GM19438 (cell line): ENCODE measurements around the gene OR52N4.
"Not testable (repeated sequence)": the region's sequence is repeated elsewhere in the genome, so short reads cannot be mapped to it uniquely, and the experiment has no call there.

Experiments
- ATAC-seq: cut with Tn5 transposase; IDR thresholded peaks from one replicate; pipeline ENCODE4 v1.9.1; 2021; ENCODE audit warnings: low read depth; ENCODE audit not compliant: unreplicated experiment

The OR52N4 gene

DNA sequence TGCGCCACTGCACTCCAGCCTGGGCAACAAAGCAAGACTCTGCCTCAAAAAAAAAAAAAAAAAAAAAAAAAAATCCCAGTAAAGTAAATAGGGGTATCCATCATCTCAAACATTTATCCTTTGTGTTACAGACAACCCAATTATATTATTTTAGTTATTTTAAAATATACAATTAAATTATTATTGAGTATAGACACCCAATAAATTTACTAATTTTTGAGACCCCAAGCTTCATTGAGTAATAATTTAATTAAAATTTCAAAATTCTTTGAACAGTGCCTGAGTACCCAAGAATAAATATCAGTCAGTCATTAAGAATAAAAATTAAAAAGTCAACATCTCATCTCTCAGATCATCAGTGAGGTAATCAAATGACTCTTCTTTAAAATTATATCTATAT lies at the start of gene OR52N4:
OR52N4 (plus strand) TSS at position 301 of the 400 bp plus-strand sequence. CDS start 498 bp downstream, outside the sequence.
- ATAC-seq: no peak

DNA sequence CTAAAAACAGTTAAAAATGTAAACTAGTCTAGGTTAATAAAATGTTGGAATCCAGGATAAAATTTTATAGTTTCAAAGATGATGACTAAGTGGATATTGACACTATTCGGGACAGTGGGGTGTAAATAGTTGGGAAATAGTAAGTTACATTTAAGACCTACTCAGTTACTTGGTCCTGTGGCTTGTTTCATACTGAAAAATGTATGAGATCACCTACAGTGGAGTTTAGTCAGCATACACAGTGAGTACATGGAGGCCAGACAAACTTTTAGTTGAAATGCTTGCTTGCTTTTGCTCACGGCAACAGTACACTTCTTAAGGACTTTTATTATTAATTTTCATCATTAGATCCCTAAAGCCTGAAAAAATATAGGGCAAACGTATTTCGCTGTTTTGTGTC lies 48.4 kb upstream of the OR52N4 start:
- ATAC-seq: no peak

DNA sequence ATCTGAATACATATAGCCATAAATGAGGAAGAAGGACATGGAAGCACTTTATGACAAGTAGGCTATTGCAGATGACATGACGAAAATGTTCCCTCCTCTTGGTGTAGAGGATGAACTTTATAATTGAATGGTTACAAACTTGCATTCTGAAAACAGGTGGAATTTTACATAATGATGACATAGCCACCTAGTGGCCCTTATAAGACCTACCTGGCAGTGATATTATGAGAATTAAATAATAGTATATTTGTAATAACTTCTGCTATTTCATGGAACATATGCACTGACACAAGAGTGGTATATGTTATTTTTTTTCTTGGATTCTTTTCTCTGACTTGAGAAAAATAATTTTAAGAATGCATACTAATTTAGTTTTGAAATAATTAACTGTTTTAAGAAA lies 41.5 kb upstream of the OR52N4 start:
- no peak for ATAC-seq

DNA sequence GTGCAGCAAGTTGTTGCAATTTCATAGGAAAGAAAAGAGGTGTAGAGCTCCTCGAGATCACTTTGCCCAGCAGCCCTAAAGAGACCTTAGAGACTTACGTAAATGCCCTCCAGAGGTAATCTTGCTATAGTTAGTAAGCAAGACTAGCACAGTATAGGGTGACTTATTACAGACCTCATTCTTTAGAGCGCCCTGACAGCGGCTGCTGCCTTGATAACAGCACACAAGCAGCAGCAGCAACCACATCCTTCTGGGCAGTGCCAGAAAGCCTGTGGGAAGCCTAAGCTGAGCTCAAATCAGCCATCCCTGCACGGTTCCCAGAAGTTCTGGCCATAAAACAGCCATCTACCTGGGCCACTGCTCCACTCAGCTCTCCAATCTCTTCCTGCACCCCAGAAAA lies 40.3 kb upstream of the OR52N4 start:
- ATAC-seq: no peak

DNA sequence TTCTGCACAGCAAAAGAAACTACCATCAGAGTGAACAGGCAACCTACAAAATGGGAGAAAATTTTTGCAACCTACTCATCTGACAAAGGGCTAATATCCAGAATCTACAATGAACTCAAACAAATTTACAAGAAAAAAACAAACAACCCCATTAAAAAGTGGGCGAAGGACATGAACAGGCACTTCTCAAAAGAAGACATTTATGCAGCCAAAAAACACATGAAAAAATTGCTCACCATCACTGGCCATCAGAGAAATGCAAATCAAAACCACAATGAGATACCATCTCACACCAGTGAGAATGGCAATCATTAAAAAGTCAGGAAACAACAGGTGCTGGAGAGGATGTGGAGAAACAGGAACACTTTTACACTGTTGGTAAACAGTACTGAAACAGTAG lies 37.5 kb upstream of the OR52N4 start:
- not testable (repeated sequence) for ATAC-seq

DNA sequence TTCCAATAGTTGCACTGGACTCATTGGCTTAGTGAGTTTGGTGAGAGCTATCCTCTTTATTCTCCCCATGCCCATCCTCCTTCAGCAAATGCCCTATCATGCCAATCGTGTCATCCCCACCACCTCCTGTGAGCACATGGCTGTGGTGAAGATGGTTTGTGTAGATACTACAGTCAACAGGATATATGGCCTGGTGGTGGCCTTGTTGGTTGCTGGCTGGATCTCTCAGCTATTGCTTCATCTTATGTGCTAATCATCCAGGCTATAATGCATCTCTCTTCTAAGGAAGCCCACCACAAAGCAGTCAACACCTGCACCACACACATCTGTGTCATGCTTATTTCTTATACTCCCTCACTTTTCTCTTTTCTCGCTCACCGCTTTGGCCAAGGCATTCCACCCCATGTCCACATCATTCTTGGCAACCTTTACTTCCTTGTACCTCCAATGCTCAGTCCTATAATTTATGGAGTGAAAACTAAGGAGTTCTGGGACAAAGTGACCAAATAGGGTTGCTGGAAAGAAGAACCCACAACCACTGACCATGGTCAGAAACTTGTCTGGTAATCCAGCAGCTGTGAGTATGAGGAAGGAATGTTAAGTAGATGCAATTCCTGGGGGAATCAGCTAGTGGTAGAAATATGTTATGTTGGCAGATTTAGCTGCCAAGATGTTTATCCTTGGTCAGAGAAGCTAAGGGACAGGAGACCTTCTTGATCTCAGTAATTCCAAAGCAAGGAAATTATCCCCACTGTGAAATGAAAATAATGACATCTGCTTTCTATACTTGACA lies 34.1 kb upstream of the OR52N4 start:
- no peak for ATAC-seq

DNA sequence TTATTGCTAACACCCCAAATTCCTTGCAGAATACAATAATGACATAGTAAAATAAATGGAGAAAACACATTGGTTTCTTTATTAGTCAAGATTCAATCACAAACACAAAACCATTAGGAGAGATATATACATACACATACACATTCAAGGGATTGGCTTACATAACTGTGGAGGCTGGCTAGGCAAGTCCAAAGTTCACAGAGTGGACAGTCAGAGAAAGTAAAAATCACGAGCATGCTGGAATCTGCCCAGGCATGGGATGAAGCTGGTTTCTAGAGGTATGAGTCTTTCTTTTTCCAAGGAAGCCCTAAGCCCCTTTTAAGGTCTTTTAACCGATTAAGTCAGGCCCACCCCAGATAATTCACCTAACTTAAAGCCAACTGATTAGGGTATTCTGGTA lies 31.4 kb upstream of the OR52N4 start:
- no peak for ATAC-seq

DNA sequence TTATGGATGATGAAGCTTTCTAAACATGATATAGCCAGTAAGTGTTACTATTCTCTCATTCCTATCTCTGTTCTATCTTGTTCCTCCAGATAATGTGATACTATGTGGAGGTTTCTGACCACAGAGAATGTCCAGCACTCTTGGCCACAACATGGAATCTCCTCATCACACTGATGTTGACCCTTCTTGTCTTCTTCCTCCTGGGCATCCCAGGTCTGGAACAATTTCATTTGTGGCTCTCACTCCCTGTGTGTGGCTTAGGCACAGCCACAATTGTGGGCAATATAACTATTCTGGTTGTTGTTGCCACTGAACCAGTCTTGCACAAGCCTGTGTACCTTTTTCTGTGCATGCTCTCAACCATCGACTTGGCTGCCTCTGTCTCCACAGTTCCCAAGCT lies 27.7 kb upstream of the OR52N4 start:
- ATAC-seq: no peak

DNA sequence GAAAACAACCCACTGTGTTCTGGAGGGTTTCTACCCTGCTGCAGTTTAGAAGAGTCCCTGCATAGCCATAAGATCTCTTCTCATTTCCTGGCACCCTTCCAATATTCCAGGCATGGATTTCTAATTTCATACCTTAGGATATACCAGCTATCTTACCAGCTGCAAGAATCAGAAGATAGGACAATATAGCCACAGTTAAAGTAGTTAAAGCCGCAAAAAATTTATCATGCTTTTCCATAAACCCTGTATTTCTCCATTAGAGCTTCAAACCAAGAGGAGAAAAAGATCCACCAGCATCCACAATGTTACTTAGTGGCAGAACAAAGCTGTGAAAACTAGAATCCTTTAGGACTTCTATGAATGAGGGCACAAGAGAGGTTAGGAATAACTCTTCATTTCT lies 26.4 kb upstream of the OR52N4 start:
- no peak for ATAC-seq

DNA sequence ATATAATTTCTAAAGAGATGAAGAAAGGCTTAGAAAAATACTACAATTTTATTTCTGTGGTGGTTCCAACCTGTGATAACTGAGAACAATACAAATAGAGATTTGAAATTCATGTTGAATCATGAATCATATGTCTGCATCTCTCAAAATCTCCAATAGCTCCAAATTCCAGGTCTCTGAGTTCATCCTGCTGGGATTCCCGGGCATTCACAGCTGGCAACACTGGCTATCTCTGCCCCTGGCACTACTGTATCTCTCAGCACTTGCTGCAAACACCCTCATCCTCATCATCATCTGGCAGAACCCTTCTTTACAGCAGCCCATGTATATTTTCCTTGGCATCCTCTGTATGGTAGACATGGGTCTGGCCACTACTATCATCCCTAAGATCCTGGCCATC lies 17.6 kb upstream of the OR52N4 start, which contains the start of gene OR56B1:
OR56B1 (plus strand) TSS at position 53 of the 400 bp plus-strand sequence; CDS start at position 122, 69 bp downstream.
- no peak for ATAC-seq

DNA sequence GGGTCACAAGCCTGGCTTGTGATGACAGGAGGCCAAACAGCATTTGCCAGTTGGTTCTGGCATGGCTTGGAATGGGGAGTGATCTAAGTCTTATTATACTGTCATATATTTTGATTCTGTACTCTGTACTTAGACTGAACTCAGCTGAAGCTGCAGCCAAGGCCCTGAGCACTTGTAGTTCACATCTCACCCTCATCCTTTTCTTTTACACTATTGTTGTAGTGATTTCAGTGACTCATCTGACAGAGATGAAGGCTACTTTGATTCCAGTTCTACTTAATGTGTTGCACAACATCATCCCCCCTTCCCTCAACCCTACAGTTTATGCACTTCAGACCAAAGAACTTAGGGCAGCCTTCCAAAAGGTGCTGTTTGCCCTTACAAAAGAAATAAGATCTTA lies 17.0 kb upstream of the OR52N4 start:
- ATAC-seq: no peak

DNA sequence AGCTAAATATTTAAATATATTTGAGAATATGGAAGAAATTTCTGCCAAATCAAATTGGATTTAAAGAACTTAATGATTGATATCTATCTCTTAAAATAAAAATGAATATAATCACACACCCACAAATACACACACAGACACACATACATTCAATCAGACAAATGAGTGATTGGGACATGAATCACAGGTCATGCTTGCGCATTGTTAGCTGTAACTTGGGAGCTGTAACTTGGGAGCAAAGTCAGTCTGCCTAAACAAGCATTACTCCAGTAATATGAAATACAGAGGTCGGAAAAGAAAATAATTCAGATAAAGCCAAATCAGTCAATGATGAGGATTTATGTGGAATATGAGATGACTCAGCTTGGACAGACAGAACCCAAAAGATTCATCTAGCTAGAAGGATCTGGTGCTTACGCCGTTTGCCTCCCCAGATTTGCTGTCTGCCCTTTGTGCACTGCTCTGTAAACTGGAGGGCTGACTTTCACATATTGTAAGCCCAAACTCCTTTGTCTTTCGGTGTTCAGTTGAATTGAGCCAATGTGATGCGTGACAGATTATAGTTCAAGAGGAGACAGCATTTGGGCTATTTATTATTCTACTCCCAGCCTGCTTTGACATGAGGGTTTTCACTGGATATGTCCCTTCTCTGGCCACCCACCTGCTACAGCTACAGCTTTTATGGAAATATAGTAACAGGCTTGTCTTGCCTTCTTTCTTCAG lies 16.2 kb upstream of the OR52N4 start:
- ATAC-seq: no peak

DNA sequence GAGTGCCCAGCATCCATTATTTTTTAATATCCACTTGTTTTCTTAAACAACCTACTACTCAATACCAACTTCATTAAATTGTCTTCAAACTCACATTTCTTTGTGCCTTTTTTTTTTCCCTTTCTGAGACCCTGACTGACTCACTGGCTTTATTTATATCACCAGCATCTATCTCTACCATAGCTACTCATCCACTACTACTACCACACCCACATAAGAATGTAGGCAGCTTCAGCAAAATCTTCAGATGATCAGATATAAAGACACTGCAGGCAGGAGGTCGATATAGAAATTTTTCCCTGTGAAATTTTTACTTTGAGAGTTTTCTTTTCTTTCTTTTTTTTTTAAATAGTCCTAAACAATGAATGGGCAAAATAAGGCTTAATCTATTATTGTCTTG lies 15.6 kb upstream of the OR52N4 start:
- no peak for ATAC-seq

DNA sequence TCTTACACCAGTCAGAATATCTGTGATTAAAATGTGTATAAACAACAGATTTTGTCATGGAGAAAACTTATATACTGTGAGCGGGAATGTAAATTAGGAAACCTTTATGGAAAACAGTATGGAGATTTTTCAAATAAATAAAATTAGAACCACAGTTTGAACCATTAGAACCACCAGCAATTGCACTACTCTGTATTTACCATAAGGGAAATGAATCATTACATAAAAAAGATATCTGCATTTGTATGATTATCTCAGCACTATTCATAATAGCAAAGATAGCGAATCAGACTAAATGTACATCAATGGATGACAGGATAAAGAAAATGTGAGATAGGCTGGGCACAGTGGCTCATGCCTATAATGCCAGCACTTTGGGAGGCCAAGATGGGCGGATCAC lies 7.4 kb upstream of the OR52N4 start:
- no peak for ATAC-seq

DNA sequence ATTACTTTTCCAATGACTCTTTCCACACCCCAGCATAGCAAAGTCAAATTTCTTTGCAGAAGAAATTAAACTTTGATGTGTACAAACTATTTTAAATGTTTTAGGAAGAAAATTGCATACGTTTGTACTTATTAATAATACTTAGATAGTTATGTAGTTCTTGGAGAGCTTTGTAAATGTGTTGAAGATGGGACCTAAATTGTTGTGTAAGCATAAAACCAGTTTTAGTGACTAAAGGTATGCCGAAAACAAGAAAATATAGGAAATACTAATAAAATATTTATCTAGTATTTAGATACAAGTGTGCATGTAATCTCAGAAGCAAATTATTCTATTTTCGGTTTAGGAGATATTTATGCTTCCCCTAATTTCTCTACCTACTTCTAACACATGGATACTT lies 4.2 kb upstream of the OR52N4 start:
- ATAC-seq: no peak

DNA sequence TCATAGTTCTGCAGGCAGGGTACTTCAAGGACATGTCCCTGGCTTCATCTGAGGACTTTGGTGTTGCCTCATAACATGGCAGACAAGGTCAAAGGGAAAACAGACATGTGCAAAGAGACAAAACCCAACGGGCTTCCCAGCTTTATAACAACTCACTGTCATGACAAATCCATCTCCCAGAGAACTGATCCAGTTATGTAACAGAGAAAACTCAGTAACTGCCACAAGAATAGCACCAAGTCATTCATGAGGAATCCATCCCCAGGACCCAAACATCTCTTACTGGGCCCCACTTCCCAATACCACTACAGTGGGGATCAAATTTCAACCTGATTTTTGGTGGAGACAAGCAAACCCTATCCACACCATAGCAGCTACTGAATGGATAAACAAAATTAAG lies 13.0 kb downstream of the OR52N4 start:
- ATAC-seq: no peak

DNA sequence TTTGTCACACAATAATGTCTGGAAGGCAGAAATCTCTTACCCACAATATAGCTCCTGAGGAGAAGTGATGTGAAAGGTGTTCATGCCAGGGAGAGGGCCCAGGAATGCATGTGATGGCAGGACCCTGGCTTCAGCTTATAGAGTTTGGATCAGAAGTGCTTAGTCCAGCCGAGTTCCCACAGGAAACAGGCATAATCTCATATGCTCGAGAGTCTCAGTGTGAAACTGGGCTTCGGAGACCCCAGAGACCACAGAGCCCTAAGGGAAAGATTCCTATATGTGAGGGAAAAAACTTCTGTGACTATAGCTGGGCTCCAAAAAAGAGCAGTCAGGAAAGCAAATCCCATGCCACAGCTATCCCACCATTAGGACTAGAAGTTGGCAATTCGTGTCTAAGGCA lies 29.2 kb downstream of the OR52N4 start, which contains the start of gene OR52N5:
OR52N5 (minus strand) TSS at position 101 of the 400 bp plus-strand sequence. CDS start 4,721 bp downstream, outside the sequence.
- no peak for ATAC-seq

DNA sequence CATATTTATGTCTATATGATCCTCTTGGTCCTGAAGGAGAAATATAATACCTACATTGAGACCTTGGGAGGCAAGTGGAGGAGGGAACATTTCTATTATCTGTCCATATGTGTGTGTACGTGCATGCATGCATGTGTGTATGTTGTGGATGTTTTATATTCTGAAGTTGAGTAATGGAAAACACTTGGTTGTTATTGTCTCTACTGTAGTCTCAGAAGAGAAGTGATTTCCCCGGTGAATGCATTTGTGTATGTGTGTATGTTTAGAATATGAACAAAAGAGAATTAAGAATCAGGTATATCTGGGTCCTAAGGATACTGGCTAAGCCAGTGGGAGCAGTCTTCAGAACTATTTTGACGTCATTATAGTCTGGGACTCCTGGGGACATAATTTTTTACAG lies 37.1 kb downstream of the OR52N4 start, which contains the start of gene OR52N1:
OR52N1 (minus strand) TSS at position 101 of the 400 bp plus-strand sequence. CDS start 2,449 bp downstream, outside the sequence.
- ATAC-seq: no peak

DNA sequence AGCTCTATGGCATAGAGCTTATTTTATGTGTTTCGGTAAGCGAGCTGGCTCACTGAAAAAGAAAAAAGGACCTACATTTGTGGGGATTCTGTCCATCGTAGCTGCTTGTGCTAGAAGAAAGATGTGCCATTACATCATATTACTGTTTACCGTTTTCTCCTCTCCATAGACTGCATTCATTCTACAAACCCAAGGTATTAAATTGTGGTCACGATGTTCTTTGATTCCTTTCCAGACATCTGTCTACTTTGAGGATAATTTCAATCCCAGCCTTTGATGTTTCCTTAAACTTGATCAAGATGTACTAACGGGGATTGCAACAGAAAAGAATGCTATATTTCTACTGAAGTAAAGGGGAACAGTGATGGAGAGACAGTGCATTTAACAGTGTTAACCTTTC lies 42.5 kb downstream of the OR52N4 start:
- ATAC-seq: no peak

DNA sequence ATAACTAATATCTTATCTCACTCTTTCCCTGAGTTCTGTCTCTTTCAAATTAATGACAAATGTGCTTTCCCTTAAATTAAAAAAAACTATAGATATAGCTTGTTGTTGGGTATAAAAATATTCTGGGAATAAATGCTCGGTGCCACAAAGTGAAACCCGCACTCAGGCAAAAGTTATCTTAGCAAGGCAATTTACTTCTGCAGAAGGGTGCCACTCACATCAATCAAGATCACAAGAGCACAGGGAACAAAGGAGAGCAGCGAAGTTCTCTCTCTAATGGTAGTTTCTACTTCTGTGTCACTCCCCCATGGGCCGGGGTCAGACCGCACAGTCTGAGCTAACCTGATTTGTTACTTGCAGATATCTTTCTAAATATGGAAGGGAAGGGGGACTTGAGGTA lies 49.9 kb downstream of the OR52N4 start:
- ATAC-seq: no peak
